ENCODE results near the gene ZNF594.
"Not testable (repeated sequence)": the region's sequence is repeated elsewhere in the genome, so short reads cannot be mapped to it uniquely, and the experiment has no call there.

ZNF594 gene

DNA sequence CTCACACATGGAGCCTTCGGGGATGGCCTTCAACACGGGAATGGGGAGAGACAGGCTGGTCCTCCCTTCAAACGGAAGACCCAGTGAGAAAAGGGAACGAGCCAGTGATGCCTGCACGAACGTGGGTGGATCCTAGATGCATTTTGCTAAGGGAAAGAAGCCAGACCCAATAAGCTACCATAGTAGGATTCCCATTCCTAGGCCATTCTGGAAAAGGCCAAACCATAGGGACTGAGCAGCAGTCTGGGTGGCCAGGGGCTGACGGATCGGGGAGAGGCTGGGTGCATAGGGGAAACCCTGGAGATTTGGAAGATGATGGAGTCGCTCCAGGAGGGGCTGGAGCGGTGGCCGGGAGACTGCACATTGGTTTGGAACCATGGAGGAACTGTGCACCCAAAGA is 57.1 kb downstream of the ZNF594 start:
- H3K9me3 Mint-ChIP-seq; H3K36me3 Mint-ChIP-seq; ATAC-seq; DNase-seq (ENCODE audit: low spot score in 2 of 2); H3K4me3 Mint-ChIP-seq; H3K4me1 Mint-ChIP-seq; H3K27ac Mint-ChIP-seq: not testable (repeated sequence)

DNA sequence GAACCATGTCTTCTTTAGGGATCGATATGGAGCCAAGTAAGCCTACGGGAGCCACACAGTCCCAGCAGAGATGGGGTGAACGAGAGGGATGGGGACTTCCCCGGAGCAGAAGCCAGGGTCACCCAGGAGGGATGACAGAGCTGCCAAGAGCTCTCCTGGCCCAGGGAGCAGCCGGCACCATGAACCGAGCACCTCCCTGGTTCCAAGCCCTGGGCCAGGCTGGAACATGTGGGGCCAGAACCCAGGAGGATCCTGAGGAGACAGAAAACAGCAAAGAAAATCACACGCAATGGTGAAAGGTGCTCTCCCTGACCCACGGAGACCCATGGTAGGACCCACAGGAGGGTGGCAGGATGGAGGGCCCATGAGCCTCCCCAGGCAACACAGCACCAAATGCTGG is 57.7 kb downstream of the ZNF594 start:
- ATAC-seq; H3K9me3 Mint-ChIP-seq; H3K36me3 Mint-ChIP-seq; H3K4me1 Mint-ChIP-seq; DNase-seq (ENCODE audit: low spot score in 2 of 2); H3K4me3 Mint-ChIP-seq; H3K27ac Mint-ChIP-seq: not testable (repeated sequence)

DNA sequence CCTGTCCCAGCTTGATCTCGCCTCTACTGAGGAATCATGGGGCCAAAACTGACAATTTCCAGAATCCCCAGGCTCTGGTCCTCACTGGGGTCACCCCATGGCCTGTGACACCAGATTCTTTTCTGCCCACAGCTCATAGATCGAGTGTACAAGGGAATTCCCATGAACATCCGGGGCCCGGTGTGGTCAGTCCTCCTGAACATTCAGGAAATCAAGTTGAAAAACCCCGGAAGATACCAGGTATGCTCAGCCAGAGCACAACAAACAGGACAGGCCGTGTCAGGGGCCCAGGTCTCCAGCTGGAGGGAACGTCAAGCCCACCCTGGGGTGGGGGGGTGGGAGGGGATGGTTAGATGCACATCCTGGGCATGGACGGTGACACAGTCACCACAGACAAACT is 58.4 kb downstream of the ZNF594 start:
- DNase-seq (ENCODE audit: low spot score in 2 of 2) (no peak), ATAC-seq (no peak)
- no peak overlapping the region for H3K27ac Mint-ChIP-seq
- no peaks in the 10 kb centered on the region for H3K36me3 Mint-ChIP-seq
- no peaks in the 10 kb centered on the region for H3K4me1 Mint-ChIP-seq
- H3K4me3 Mint-ChIP-seq = no peak overlapping the region
- no peaks in the 10 kb centered on the region for H3K9me3 Mint-ChIP-seq

- peak overlapping the region; percentile 76 for H3K27ac Mint-ChIP-seq
- ATAC-seq; H3K4me1 Mint-ChIP-seq; H3K4me3 Mint-ChIP-seq; H3K9me3 Mint-ChIP-seq; DNase-seq (ENCODE audit: low spot score in 2 of 2); H3K36me3 Mint-ChIP-seq: not testable (repeated sequence)
These were observed 59.0 kb downstream of the ZNF594 start for GRCh38 chr17:5132503-5133225.

DNA sequence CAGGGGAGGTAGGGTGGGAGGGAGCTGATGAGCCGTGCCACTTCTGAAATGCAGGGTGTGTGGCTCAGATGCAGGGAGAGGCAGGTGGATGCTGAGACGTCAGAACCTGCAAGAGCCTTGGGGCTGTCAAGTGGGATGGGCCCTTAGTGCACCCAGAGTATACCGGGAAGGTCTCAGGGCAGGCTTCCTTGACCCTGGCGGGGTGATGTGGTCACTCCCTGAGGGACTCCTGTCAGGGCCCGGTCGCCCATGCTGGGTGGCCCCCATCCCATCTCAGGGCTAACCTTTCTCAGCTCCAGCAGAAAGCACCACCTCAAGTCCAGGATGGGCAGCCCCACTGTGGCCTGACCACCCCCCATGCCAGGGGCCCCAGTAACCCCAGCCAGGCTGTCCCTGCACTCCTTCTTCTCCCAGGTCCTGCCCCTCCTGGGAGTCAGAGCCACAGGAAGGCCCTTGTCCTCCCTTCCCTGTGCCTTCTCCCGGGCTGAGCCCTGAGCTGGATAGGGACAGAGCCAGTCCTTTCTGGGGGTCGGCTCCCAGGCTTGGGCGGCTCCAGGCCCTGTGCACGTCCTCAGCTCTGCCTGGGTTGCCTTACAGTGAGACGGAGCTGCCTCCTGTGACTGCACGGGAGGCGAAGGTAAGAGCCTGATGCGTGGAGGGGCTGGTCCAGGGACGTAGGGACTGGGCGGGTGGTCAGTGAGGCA is 59.7 kb downstream of the ZNF594 start:
- H3K36me3 Mint-ChIP-seq, H3K4me1 Mint-ChIP-seq, ATAC-seq, H3K9me3 Mint-ChIP-seq, H3K27ac Mint-ChIP-seq, H3K4me3 Mint-ChIP-seq: not testable (repeated sequence)
- peak in 1 of 2 donors; percentile 44 for DNase-seq (ENCODE audit: low spot score in 2 of 2)

GRCh38 chr17:5131146-5131715 is 60.4 kb downstream of the ZNF594 start:
- H3K9me3 Mint-ChIP-seq = no peaks in the 10 kb centered on the region
- ATAC-seq = no peak
- peak in 1 of 2 donors; percentile 23 for DNase-seq (ENCODE audit: low spot score in 2 of 2)
- no peak overlapping the region for H3K4me3 Mint-ChIP-seq
- H3K4me1 Mint-ChIP-seq = no peaks in the 10 kb centered on the region
- H3K36me3 Mint-ChIP-seq = no peaks in the 10 kb centered on the region
- peak overlapping the region; percentile 45 for H3K27ac Mint-ChIP-seq

- H3K36me3 Mint-ChIP-seq; DNase-seq (ENCODE audit: low spot score in 2 of 2); H3K4me3 Mint-ChIP-seq; ATAC-seq; H3K9me3 Mint-ChIP-seq; H3K4me1 Mint-ChIP-seq: not testable (repeated sequence)
- H3K27ac Mint-ChIP-seq = peak overlapping the region; percentile 45
These were observed 61.0 kb downstream of the ZNF594 start for GRCh38 chr17:5130687-5131086.

DNA sequence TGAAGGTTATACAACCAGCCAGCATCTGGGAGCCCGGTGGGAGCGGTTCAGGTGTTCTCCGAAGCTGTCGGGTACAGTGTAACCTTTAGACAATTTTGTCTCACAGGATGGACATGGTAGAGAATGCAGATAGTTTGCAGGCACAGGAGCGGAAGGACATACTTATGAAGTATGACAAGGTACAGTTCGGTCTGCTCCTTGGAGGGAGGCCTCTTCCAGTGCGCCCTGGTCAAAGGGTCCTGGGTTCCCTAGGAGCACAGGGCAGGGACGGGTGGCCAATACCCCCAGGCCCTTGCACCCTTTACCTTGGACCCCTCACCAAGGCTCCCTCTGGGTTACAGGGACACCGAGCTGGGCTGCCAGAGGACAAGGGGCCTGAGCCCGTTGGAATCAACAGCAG is 61.4 kb downstream of the ZNF594 start:
- DNase-seq (ENCODE audit: low spot score in 2 of 2) = peak in 1 of 2 donors; percentile 34
- not testable (repeated sequence) for ATAC-seq

GRCh38 chr17:5129770-5130169 is 61.9 kb downstream of the ZNF594 start:
- not testable (repeated sequence) for DNase-seq (ENCODE audit: low spot score in 2 of 2); H3K36me3 Mint-ChIP-seq; H3K4me1 Mint-ChIP-seq; ATAC-seq; H3K9me3 Mint-ChIP-seq; H3K4me3 Mint-ChIP-seq; H3K27ac Mint-ChIP-seq

More for the DNA sequence above, 61.4 kb downstream of the ZNF594 start:
- H3K9me3 Mint-ChIP-seq, H3K27ac Mint-ChIP-seq, H3K4me3 Mint-ChIP-seq, H3K36me3 Mint-ChIP-seq, H3K4me1 Mint-ChIP-seq: not testable (repeated sequence)
